Smooth muscle cell (in vitro differentiated cells): Measurements from ENCODE around the gene CHKB. TPM values are rescaled to one million over a fixed set of nuclear protein-coding genes. Genes with fewer than 3 reads are reported as not detected.
A peak's percentile ranks its signal among the peaks of the same experiment; 100 is the strongest.
"Not testable (repeated sequence)": the region's sequence is repeated elsewhere in the genome, so short reads cannot be mapped to it uniquely, and the experiment has no call there.

Experiments used
- DNase-seq: peaks from one replicate; lab custom pipeline; 2025; ENCODE audit not compliant: unreplicated experiment; lab: John Stamatoyannopoulos, UW
- H2AFZ ChIP-seq: fragments of 200-600 bp; sonication (generic); 2 replicates; pipeline ENCODE4 v1.6.0; 2016; ENCODE audit warnings: antibody characterized with exemption, low read depth, mild to moderate bottlenecking
- H3F3A ChIP-seq: fragments of 200-600 bp; sonication (generic); 2 replicates; pipeline ENCODE4 v1.6.0; 2017; ENCODE audit warnings: antibody characterized with exemption, low read depth
- H3K27ac ChIP-seq: fragments of 200-600 bp; sonication (generic); 2 replicates; pipeline ENCODE4 v1.5.1; 2016; ENCODE audit warnings: low read depth, mild to moderate bottlenecking
- H3K27me3 ChIP-seq: fragments of 200-600 bp; sonication (generic); 2 replicates; pipeline ENCODE4 v1.6.1; 2016; ENCODE audit warnings: low read depth, mild to moderate bottlenecking
- H3K36me3 ChIP-seq: fragments of 200-600 bp; sonication (generic); 2 replicates; pipeline ENCODE4 v1.5.1; 2016; ENCODE audit warnings: low read depth
- H3K4me1 ChIP-seq: fragments of 200-600 bp; sonication (generic); 2 replicates; pipeline ENCODE4 v1.5.1; 2016; ENCODE audit warnings: low read depth
- H3K4me2 ChIP-seq: fragments of 200-600 bp; sonication (generic); 2 replicates; pipeline ENCODE4 v1.6.0; 2016; ENCODE audit warnings: mild to moderate bottlenecking
- H3K4me3 ChIP-seq: fragments of 200-600 bp; sonication (generic); 2 replicates; pipeline ENCODE4 v1.5.1; 2016; ENCODE audit warnings: mild to moderate bottlenecking
- H3K79me2 ChIP-seq: fragments of 200-600 bp; sonication (generic); 2 replicates; pipeline ENCODE4 v1.6.0; 2016; ENCODE audit warnings: low read depth, mild to moderate bottlenecking
- H3K9ac ChIP-seq: fragments of 200-600 bp; sonication (generic); 2 replicates; pipeline ENCODE4 v1.6.0; 2016; ENCODE audit warnings: low read depth
- H3K9me3 ChIP-seq: fragments of 200-600 bp; sonication (generic); replicated peaks from 2 replicates; pipeline ENCODE4 v1.5.1; 2016; ENCODE audit warnings: low read depth
- H4K20me1 ChIP-seq: fragments of 200-600 bp; sonication (generic); 2 replicates; pipeline ENCODE4 v1.6.0; 2016; ENCODE audit warnings: low read depth
- WGBS: methylation state at CpG from one replicate; pipeline ENCODE4 v1.1.7; 2016; ENCODE audit warnings: low lambda C conversion rate; 5-methylcytosine and 5-hydroxymethylcytosine counted together
- polyA plus RNA-seq: library from polyadenylated mRNA; unstranded; fragments of >200 nt; fragmentation: Nextera tagmentation; extraction: Ambion mirVana; gene quantifications from 2 replicates; pipeline ENCODE4 v1.2.1, GENCODE V29; 2016
- total RNA-seq: library from RNA; depleted of rRNA; stranded (reverse); fragments of >200 nt; gene quantifications from 2 replicates; pipeline ENCODE4 v1.2.3, GENCODE V29; 2014
- TF ChIP-seq, protein P1 (sequence below): fragments of 200-600 bp; sonication (generic); IDR thresholded peaks from 2 replicates; pipeline ENCODE4 v1.5.1; 2017; ENCODE audit warnings: borderline replicate concordance, mild to moderate bottlenecking, antibody characterized with exemption; ENCODE audit not compliant: insufficient read depth, poor library complexity, severe bottlenecking

The CHKB gene
- total and polyA plus RNA-seq, 2 experiments from 2014 or later, result 35.2 to 62.8 TPM

DNA sequence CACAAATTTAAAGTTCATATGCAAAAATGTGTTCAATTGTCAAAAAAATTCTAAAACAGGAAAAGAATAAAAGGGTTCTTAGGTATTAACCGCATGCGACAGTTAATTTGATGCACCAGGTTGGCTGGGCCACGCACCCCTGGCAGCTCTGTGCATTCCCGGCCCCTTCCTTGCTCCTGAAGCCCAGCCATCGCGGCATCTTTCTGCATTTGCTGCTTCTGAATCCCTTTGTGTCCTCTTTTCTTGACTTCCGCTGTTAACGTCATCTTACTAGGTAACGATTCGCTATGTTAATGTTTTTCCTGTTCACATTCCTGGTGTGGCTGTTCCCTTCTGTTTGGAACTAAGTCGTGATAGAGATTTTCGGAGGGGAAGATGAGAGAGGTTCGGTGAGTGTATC, 44.9 kb downstream of the CHKB start:
- no peaks in the 10 kb centered on the region for H3K27me3 ChIP-seq
- no peaks in the 10 kb centered on the region for H4K20me1 ChIP-seq
- H3K4me3 ChIP-seq, result no peak overlapping the region
- H3K79me2 ChIP-seq, result peaks cover 12% of the 10 kb centered on the region
- WGBS, result 95% methylated on average over 13 of the region's 13 CpGs
- no peaks in the 10 kb centered on the region for H3K9me3 ChIP-seq
- H3K4me2 ChIP-seq, result peak overlapping the region; percentile 21
- H3F3A ChIP-seq, result peaks cover 38% of the 10 kb centered on the region
- peak overlapping the region; percentile 24 for H3K9ac ChIP-seq
- TF ChIP-seq, protein P1, sequence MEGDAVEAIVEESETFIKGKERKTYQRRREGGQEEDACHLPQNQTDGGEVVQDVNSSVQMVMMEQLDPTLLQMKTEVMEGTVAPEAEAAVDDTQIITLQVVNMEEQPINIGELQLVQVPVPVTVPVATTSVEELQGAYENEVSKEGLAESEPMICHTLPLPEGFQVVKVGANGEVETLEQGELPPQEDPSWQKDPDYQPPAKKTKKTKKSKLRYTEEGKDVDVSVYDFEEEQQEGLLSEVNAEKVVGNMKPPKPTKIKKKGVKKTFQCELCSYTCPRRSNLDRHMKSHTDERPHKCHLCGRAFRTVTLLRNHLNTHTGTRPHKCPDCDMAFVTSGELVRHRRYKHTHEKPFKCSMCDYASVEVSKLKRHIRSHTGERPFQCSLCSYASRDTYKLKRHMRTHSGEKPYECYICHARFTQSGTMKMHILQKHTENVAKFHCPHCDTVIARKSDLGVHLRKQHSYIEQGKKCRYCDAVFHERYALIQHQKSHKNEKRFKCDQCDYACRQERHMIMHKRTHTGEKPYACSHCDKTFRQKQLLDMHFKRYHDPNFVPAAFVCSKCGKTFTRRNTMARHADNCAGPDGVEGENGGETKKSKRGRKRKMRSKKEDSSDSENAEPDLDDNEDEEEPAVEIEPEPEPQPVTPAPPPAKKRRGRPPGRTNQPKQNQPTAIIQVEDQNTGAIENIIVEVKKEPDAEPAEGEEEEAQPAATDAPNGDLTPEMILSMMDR, result no peak
- no peak for DNase-seq
- H3K27ac ChIP-seq, result peak overlapping the region; percentile 100
- H3K36me3 ChIP-seq, result no peaks in the 10 kb centered on the region
- H2AFZ ChIP-seq, result no peak overlapping the region
- H3K4me1 ChIP-seq, result peaks cover 31% of the 10 kb centered on the region

DNA sequence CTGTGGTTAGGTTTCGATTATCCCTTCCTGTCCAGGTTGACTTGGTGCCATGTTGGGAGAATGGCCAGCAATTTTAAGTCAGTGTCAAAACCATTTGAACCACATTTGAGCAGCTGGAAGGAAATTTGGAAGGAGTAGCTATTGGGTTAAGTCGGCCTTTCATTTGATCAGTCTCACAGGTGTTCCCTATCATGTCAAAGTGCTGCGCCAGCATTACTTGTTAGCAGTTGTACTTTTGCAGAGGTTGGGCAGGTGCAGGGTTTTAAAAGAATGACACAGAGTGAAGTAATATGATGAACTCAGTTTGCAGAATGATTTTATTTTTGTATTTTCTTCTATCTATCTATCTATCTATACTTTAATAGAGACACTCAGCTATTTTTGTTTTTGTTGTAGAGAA, 46.4 kb downstream of the CHKB start:
- 91% methylated on average over 3 of the region's 3 CpGs for WGBS

DNA sequence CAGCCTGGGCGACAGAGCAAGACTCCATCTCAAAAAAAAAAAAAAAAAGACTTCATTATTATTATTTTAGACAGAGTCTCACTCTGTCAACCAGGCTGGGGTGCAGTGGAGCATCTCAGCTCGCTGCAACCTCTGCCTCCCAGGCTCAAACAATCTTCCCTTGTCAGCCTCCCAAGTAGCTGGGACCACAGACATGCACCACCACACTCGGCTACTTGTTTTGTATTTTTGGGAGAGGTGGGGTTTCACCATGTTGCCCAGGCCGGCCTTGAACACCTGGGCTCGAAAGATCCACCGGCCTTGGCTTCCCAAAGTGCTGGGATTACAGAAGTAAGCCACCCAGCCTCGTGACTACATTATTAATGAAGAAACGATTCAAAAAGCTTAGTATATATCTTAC, 47.5 kb downstream of the CHKB start:
- peaks cover 57% of the 10 kb centered on the region for H3F3A ChIP-seq
- DNase-seq, result no peak
- TF ChIP-seq, protein P1, result no peak
- H3K79me2 ChIP-seq, result peaks cover 12% of the 10 kb centered on the region
- no peak overlapping the region for H2AFZ ChIP-seq
- peaks cover 38% of the 10 kb centered on the region for H3K4me1 ChIP-seq
- 97% methylated on average over 8 of the region's 8 CpGs for WGBS
- H3K27ac ChIP-seq, result peak overlapping the region; percentile 97
- H3K4me3 ChIP-seq, result no peak overlapping the region
- H4K20me1 ChIP-seq, result no peaks in the 10 kb centered on the region
- no peaks in the 10 kb centered on the region for H3K27me3 ChIP-seq
- H3K9me3 ChIP-seq, result no peaks in the 10 kb centered on the region
- H3K4me2 ChIP-seq, result no peak overlapping the region
- H3K9ac ChIP-seq, result no peak overlapping the region
- H3K36me3 ChIP-seq, result no peaks in the 10 kb centered on the region

More for the DNA sequence above, 46.4 kb downstream of the CHKB start:
- Histone ChIP-seq H3K79me2 (peaks cover 12% of the 10 kb centered on the region), H3K4me3 (no peak overlapping the region), H3F3A (peaks cover 46% of the 10 kb centered on the region), H3K27me3 (no peaks in the 10 kb centered on the region), H3K4me2 (no peak overlapping the region), H3K9ac (no peak overlapping the region), H3K27ac (no peak overlapping the region), H3K36me3 (no peaks in the 10 kb centered on the region), H3K9me3 (no peaks in the 10 kb centered on the region), H4K20me1 (no peaks in the 10 kb centered on the region), H3K4me1 (peaks cover 41% of the 10 kb centered on the region), H2AFZ (no peak overlapping the region)
- TF ChIP-seq, protein P1, result no peak
- no peak for DNase-seq

DNA sequence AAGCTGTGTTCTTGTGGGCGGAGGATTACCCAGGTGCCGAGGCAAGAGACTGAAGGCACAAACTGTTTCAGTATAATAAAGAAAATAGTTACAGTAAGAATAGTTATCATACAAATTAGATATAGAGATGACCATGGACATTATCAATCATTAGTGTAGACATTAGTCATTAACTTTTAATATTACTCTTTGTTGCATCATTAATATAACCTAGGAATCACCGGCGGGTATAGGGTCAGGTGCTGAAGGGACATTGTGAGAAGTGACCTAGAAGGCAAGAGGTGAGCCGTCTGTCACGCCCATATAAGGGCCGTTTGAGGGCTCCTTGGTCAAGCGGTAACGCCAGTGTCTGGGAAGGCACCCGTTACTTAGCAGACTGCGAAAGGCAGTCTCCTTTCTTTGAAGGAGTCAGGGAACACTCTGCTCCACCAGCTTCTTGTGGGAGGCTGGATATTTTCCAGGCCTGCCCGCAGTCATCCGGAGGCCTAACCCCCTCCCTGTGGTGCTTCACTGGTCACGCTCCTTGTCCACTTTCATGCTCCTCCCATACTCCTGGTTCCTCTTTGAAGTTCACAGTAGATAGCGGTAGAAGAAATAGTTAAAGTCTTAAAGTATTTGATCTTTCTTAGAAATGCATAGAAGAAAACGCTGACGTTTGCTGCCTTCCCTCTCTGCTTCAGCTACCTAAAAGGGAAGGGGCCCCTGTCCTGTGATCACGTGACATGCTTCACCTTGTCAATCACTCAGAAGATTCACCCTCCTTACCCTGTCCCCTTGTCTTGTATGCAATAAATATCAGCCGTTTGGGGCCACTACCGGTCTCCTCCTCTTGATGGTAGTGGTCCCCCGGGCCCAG, 48.6 kb downstream of the CHKB start:
- Histone ChIP-seq H3K27ac (peak overlapping the region; percentile 97), H3K79me2 (peaks cover 12% of the 10 kb centered on the region), H3K4me2 (peak overlapping the region; percentile 98), H3K4me1 (peaks cover 34% of the 10 kb centered on the region), H3K9ac (peak overlapping the region; percentile 82), H3F3A (peaks cover 56% of the 10 kb centered on the region), H3K4me3 (peak overlapping the region; percentile 14)
- not testable (repeated sequence) for H3K9me3 ChIP-seq, DNase-seq, H2AFZ ChIP-seq, H3K27me3 ChIP-seq, H4K20me1 ChIP-seq, H3K36me3 ChIP-seq
- WGBS, result 22% methylated on average over 21 of the region's 21 CpGs
